SH-SY5Y (cell line): ENCODE data around the gene STK24.

Experiments used
- GATA2 ChIP-seq: IDR thresholded peaks from 2 replicates; pipeline ENCODE4 v1.6.1; 2011; ENCODE audit warnings: mild to moderate bottlenecking, low read depth, low read length
- GATA3 ChIP-seq: IDR thresholded peaks from 2 replicates; pipeline ENCODE4 v1.6.1; 2011; ENCODE audit warnings: low read depth, mild to moderate bottlenecking, low read length, moderate library complexity

GRCh38 chr13:98449273-98449672 is 127.6 kb downstream of the STK24 start:
- TF ChIP-seq GATA3, result no peak
- no peak for TF ChIP-seq GATA2
